RWPE2 (cell line): Measurements from ENCODE around the gene PFKFB4.
"Not testable (repeated sequence)": the region's sequence is repeated elsewhere in the genome, so short reads cannot be mapped to it uniquely, and the experiment has no call there.

Experiments
- ATAC-seq: fragments of 200-7000 bp; cut with Tn5 transposase; 3 replicates; pipeline ENCODE4 v1.9.1; 2021; ENCODE audit warnings: low read depth
- DNase-seq: peaks from one replicate; pipeline ENCODE4 v3.0.0-alpha.2; 2020; ENCODE audit warnings: low spot score
- H3K27ac ChIP-seq: fragments of 450-650 bp; 2 replicates; pipeline ENCODE4 v1.5.1; 2017; ENCODE audit warnings: mild to moderate bottlenecking; ENCODE audit not compliant: poor library complexity, severe bottlenecking
- H3K27me3 ChIP-seq: fragments of 250-450 bp; sonication (Bioruptor Pico); 2 replicates; pipeline ENCODE4 v1.5.1; 2021; ENCODE audit warnings: mild to moderate bottlenecking, moderate library complexity; ENCODE audit not compliant: insufficient read depth, poor library complexity, severe bottlenecking
- H3K36me3 ChIP-seq: fragments of 250-450 bp; sonication (Bioruptor Pico); 2 replicates; pipeline ENCODE4 v1.5.1; 2020; ENCODE audit warnings: low read depth, mild to moderate bottlenecking, moderate library complexity
- H3K4me1 ChIP-seq: fragments of 250-450 bp; sonication (Bioruptor Pico); 2 replicates; pipeline ENCODE4 v1.5.1; 2021; ENCODE audit warnings: mild to moderate bottlenecking, moderate library complexity; ENCODE audit not compliant: insufficient read depth, poor library complexity, severe bottlenecking
- H3K4me3 ChIP-seq: fragments of 250-450 bp; sonication (Bioruptor Pico); 2 replicates; pipeline ENCODE4 v1.5.1; 2021; ENCODE audit warnings: mild to moderate bottlenecking, moderate library complexity; ENCODE audit not compliant: severe bottlenecking
- H3K9me3 ChIP-seq: fragments of 250-450 bp; sonication (Bioruptor Pico); 2 replicates; pipeline ENCODE4 v1.5.1; 2021; ENCODE audit warnings: mild to moderate bottlenecking, moderate library complexity; ENCODE audit not compliant: severe bottlenecking
- TF ChIP-seq, protein P1 (sequence below): fragments of 450-650 bp; IDR thresholded peaks from one replicate; pipeline ENCODE4 v1.5.1; 2017; ENCODE audit warnings: mild to moderate bottlenecking, moderate library complexity; ENCODE audit not compliant: poor library complexity, severe bottlenecking

The PFKFB4 gene

GRCh38 chr3:48492461-48493202 lies 64.0 kb downstream of the PFKFB4 start:
- H3K27ac ChIP-seq: peak overlapping the region; percentile 86
- H3K4me3 ChIP-seq: no peak overlapping the region
- H3K27me3 ChIP-seq: no peaks in the 10 kb centered on the region
- TF ChIP-seq, protein P1, sequence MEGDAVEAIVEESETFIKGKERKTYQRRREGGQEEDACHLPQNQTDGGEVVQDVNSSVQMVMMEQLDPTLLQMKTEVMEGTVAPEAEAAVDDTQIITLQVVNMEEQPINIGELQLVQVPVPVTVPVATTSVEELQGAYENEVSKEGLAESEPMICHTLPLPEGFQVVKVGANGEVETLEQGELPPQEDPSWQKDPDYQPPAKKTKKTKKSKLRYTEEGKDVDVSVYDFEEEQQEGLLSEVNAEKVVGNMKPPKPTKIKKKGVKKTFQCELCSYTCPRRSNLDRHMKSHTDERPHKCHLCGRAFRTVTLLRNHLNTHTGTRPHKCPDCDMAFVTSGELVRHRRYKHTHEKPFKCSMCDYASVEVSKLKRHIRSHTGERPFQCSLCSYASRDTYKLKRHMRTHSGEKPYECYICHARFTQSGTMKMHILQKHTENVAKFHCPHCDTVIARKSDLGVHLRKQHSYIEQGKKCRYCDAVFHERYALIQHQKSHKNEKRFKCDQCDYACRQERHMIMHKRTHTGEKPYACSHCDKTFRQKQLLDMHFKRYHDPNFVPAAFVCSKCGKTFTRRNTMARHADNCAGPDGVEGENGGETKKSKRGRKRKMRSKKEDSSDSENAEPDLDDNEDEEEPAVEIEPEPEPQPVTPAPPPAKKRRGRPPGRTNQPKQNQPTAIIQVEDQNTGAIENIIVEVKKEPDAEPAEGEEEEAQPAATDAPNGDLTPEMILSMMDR: no peak
- no peaks in the 10 kb centered on the region for H3K9me3 ChIP-seq
- DNase-seq (peak; percentile 67), ATAC-seq (peak; percentile 90)
- peaks cover 11% of the 10 kb centered on the region; the same call in 1 of the 2 replicates for H3K36me3 ChIP-seq
- peaks cover 17% of the 10 kb centered on the region for H3K4me1 ChIP-seq

DNA sequence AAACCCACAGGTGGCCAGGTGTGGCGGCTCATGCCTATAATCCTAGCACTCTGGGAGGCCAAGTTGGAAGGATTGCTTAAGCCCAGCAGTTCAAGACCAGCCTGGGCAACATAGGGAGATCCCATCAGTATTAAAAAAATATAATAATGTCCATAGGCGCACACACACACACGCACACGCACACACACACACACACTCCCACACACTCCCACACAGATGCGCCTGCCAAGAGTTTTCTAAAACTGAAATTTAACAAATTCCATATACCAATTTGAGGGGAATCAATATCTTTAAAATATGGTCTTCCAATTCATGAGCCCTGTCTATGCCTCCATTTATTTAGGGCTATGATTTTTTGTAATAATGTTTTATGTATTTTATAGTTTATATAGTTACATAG lies 69.7 kb downstream of the PFKFB4 start:
- Histone ChIP-seq H3K4me3 (no peak overlapping the region), H3K27me3 (no peaks in the 10 kb centered on the region), H3K36me3 (no peaks in the 10 kb centered on the region), H3K9me3 (no peaks in the 10 kb centered on the region), H3K27ac (no peak overlapping the region), H3K4me1 (peaks cover 5% of the 10 kb centered on the region)
- ATAC-seq: no peak
- TF ChIP-seq, protein P1: no peak
- no peak for DNase-seq

- not testable (repeated sequence) for H3K4me3 ChIP-seq, H3K27me3 ChIP-seq, H3K9me3 ChIP-seq, ATAC-seq, DNase-seq, H3K4me1 ChIP-seq, H3K36me3 ChIP-seq, H3K27ac ChIP-seq
Observed at GRCh38 chr3:48482822-48483221, 73.8 kb downstream of the PFKFB4 start.

DNA sequence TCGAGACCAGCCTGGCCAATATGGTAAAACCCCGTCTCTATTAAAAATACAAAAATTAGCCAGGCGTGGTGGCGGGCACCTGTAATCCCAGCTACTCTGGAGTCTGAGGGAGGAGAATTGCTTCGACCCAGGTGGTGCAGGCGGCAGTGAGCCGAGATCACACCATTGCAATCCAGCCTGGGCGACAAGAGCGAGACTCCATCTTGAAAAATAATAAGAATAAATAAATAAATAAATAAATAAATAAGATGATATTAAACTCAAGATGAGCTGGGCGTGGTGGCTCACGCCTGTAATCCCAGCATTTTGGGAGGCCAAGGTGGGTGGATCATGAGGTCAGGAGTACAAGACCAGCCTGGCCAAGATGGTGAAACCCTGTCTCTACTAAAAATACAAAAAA lies 75.7 kb downstream of the PFKFB4 start:
- not testable (repeated sequence) for H3K9me3 ChIP-seq, DNase-seq, ATAC-seq, H3K36me3 ChIP-seq, H3K4me1 ChIP-seq, H3K27me3 ChIP-seq, H3K4me3 ChIP-seq, H3K27ac ChIP-seq

GRCh38 chr3:48478626-48479555 lies 77.7 kb downstream of the PFKFB4 start:
- ATAC-seq: no peak; the same call in 2 of the 3 replicates
- no peak for DNase-seq
- H3K4me1 ChIP-seq: no peaks in the 10 kb centered on the region
- TF ChIP-seq, protein P1: no peak
- H3K9me3 ChIP-seq: no peaks in the 10 kb centered on the region
- no peak overlapping the region for H3K27ac ChIP-seq
- H3K36me3 ChIP-seq: 0 out of 2 replicates have a peak, but pooled peaks cover 8% of the 10 kb centered on the region
- no peak overlapping the region for H3K4me3 ChIP-seq
- no peaks in the 10 kb centered on the region for H3K27me3 ChIP-seq
